ENCODE results near the gene NDUFAF7. TPM values are rescaled to one million over a fixed set of nuclear protein-coding genes. Genes with fewer than 3 reads are reported as not detected.
"Not testable (repeated sequence)": the region's sequence is repeated elsewhere in the genome, so short reads cannot be mapped to it uniquely, and the experiment has no call there.

The NDUFAF7 gene
- total RNA-seq, 1 experiment from 2014 or later, result 25.0 TPM

GRCh38 chr2:37191253-37191652, 40.2 kb upstream of the NDUFAF7 start:
- no peak overlapping the region for H3K4me3 ChIP-seq (ENCODE audit: low read depth, low read length, poor library complexity, severe bottlenecking)
- intact Hi-C loops (cut with micrococcal nuclease; ENCODE audit: unreplicated experiment), result no loop called here
- no peaks in the 10 kb centered on the region for H3K36me3 ChIP-seq (ENCODE audit: insufficient read depth, low read length, poor library complexity, severe bottlenecking)
- no TSS peak for BruUV-seq (replicated peaks)
- no peak for TF ChIP-seq EZH2 (IDR thresholded peaks at IDR 0.05; ENCODE audit: borderline replicate concordance, low read depth, low read length, poor library complexity, severe bottlenecking)
- TF ChIP-seq CTCF (conservative IDR thresholded peaks at IDR 0.05; ENCODE audit: low read depth, low read length), result no peak
- H3K27ac ChIP-seq (ENCODE audit: low read depth, low read length, poor library complexity, severe bottlenecking), result no peak overlapping the region
- no peaks in the 10 kb centered on the region for H3K9me3 ChIP-seq (ENCODE audit: low read depth, low read length, poor library complexity, severe bottlenecking)
- ChIA-PET CTCF (no interaction called here), POLR2A (ENCODE audit: low non-redundant PET) (no interaction called here)
- H3K4me1 ChIP-seq (ENCODE audit: insufficient read depth, low read length, poor library complexity, severe bottlenecking), result peaks cover 5% of the 10 kb centered on the region
- DNase-seq (ENCODE audit: low spot score), result no peak
- no peaks in the 10 kb centered on the region for H3K27me3 ChIP-seq (replicated peaks; ENCODE audit: insufficient read depth, low read depth, low read length, poor library complexity)

GRCh38 chr2:37191747-37192146, 39.7 kb upstream of the NDUFAF7 start:
- H3K27ac ChIP-seq (ENCODE audit: low read depth, low read length, poor library complexity, severe bottlenecking), result no peak overlapping the region
- ChIA-PET POLR2A (ENCODE audit: low non-redundant PET) (no interaction called here), CTCF (no interaction called here)
- TF ChIP-seq CTCF (conservative IDR thresholded peaks at IDR 0.05; ENCODE audit: low read depth, low read length), result no peak
- no peak for TF ChIP-seq EZH2 (IDR thresholded peaks at IDR 0.05; ENCODE audit: borderline replicate concordance, low read depth, low read length, poor library complexity, severe bottlenecking)
- no peak for DNase-seq (ENCODE audit: low spot score)
- intact Hi-C loops (cut with micrococcal nuclease; ENCODE audit: unreplicated experiment), result no loop called here
- H3K4me3 ChIP-seq (ENCODE audit: low read depth, low read length, poor library complexity, severe bottlenecking), result no peak overlapping the region
- H3K9me3 ChIP-seq (ENCODE audit: low read depth, low read length, poor library complexity, severe bottlenecking), result no peaks in the 10 kb centered on the region
- no peaks in the 10 kb centered on the region for H3K27me3 ChIP-seq (replicated peaks; ENCODE audit: insufficient read depth, low read depth, low read length, poor library complexity)
- BruUV-seq (replicated peaks), result no TSS peak
- H3K4me1 ChIP-seq (ENCODE audit: insufficient read depth, low read length, poor library complexity, severe bottlenecking), result peaks cover 5% of the 10 kb centered on the region
- no peaks in the 10 kb centered on the region for H3K36me3 ChIP-seq (ENCODE audit: insufficient read depth, low read length, poor library complexity, severe bottlenecking)

- intact Hi-C loops (cut with micrococcal nuclease; ENCODE audit: unreplicated experiment), result no loop called here
These were observed 38.9 kb upstream of the NDUFAF7 start for GRCh38 chr2:37192551-37192950.

GRCh38 chr2:37195862-37196319, 35.6 kb upstream of the NDUFAF7 start:
- BruUV-seq (replicated peaks); POLR2A ChIA-PET (ENCODE audit: low non-redundant PET); CTCF ChIA-PET; H3K4me1 ChIP-seq (ENCODE audit: insufficient read depth, low read length, poor library complexity, severe bottlenecking); H3K27me3 ChIP-seq (replicated peaks; ENCODE audit: insufficient read depth, low read depth, low read length, poor library complexity); DNase-seq (ENCODE audit: low spot score); intact Hi-C loops (cut with micrococcal nuclease; ENCODE audit: unreplicated experiment); H3K9me3 ChIP-seq (ENCODE audit: low read depth, low read length, poor library complexity, severe bottlenecking); H3K36me3 ChIP-seq (ENCODE audit: insufficient read depth, low read length, poor library complexity, severe bottlenecking): not testable (repeated sequence)
- H3K4me3 ChIP-seq (ENCODE audit: low read depth, low read length, poor library complexity, severe bottlenecking), result peak overlapping the region; percentile 77
- peak overlapping the region; percentile 85 for H3K27ac ChIP-seq (ENCODE audit: low read depth, low read length, poor library complexity, severe bottlenecking)

More at GRCh38 chr2:37192551-37192950, 38.9 kb upstream of the NDUFAF7 start:
- Histone ChIP-seq H3K9me3 (ENCODE audit: low read depth, low read length, poor library complexity, severe bottlenecking) (no peaks in the 10 kb centered on the region), H3K27ac (ENCODE audit: low read depth, low read length, poor library complexity, severe bottlenecking) (no peak overlapping the region), H3K4me3 (ENCODE audit: low read depth, low read length, poor library complexity, severe bottlenecking) (no peak overlapping the region), H3K36me3 (ENCODE audit: insufficient read depth, low read length, poor library complexity, severe bottlenecking) (no peaks in the 10 kb centered on the region), H3K4me1 (ENCODE audit: insufficient read depth, low read length, poor library complexity, severe bottlenecking) (peaks cover 5% of the 10 kb centered on the region), H3K27me3 (replicated peaks; ENCODE audit: insufficient read depth, low read depth, low read length, poor library complexity) (no peaks in the 10 kb centered on the region)
- no peak for DNase-seq (ENCODE audit: low spot score)
- TF ChIP-seq CTCF (conservative IDR thresholded peaks at IDR 0.05; ENCODE audit: low read depth, low read length), result no peak
- TF ChIP-seq EZH2 (IDR thresholded peaks at IDR 0.05; ENCODE audit: borderline replicate concordance, low read depth, low read length, poor library complexity, severe bottlenecking), result no peak
- ChIA-PET CTCF (no interaction called here), POLR2A (ENCODE audit: low non-redundant PET) (no interaction called here)
- no TSS peak for BruUV-seq (replicated peaks)

All from A673 (cell line).